SK-N-MC (cell line): ENCODE data around the gene CXorf58.
"Not testable (repeated sequence)": the region's sequence is repeated elsewhere in the genome, so short reads cannot be mapped to it uniquely, and the experiment has no call there.

Source experiments
- DNase-seq: peaks from one replicate; pipeline ENCODE4 v3.0.0-alpha.2; 2011; ENCODE audit warnings: low read depth, low spot score
- H3K27ac ChIP-seq: fragments of 200-600 bp; sonication (generic); 2 replicates; pipeline ENCODE4 v1.5.1; 2016; ENCODE audit warnings: mixed run types
- H3K36me3 ChIP-seq: fragments of 200-600 bp; sonication (generic); 2 replicates; pipeline ENCODE4 v1.6.1; 2017; ENCODE audit warnings: antibody characterized with exemption, low read length, mixed read lengths; ENCODE audit not compliant: insufficient read depth
- H3K4me3 ChIP-seq: fragments of 200-600 bp; sonication (generic); 2 replicates; pipeline ENCODE4 v1.5.1; 2016
- H3K9ac ChIP-seq: fragments of 200-600 bp; sonication (generic); 2 replicates; pipeline ENCODE4 v1.8.0; 2017; ENCODE audit warnings: mixed run types, mixed read lengths; ENCODE audit not compliant: insufficient read length
- H3K9me3 ChIP-seq: fragments of 200-600 bp; sonication (generic); 2 replicates; pipeline ENCODE4 v1.6.1; 2017; ENCODE audit warnings: low read depth, mild to moderate bottlenecking, antibody characterized with exemption, low read length, moderate library complexity, mixed read lengths
- EZH2 ChIP-seq: fragments of 200-600 bp; sonication (generic); IDR thresholded peaks from one replicate; pipeline ENCODE4 v1.6.1; 2017; ENCODE audit warnings: antibody characterized with exemption
- FOXP2 ChIP-seq: optimal IDR thresholded peaks from 2 replicates; pipeline ENCODE3; 2011; ENCODE audit warnings: mild to moderate bottlenecking, moderate library complexity; ENCODE audit not compliant: insufficient read depth; ENCODE audit errors: extremely low read length, control extremely low read depth
- POLR2AphosphoS5 ChIP-seq: IDR thresholded peaks from 2 replicates; pipeline ENCODE4 v1.6.1; 2012; ENCODE audit warnings: mild to moderate bottlenecking, low read depth, low read length, borderline replicate concordance

CXorf58 gene

GRCh38 chrX:23959781-23960180, 52.0 kb downstream of the CXorf58 start:
- TF ChIP-seq FOXP2 (no peak), EZH2 (no peak), POLR2AphosphoS5 (no peak)
- no peak for DNase-seq
- no peak overlapping the region for H3K27ac ChIP-seq
- no peak overlapping the region for H3K9ac ChIP-seq
- H3K9me3 ChIP-seq: no peaks in the 10 kb centered on the region
- H3K4me3 ChIP-seq: no peak overlapping the region
- no peaks in the 10 kb centered on the region for H3K36me3 ChIP-seq

GRCh38 chrX:23964191-23964590, 56.4 kb downstream of the CXorf58 start:
- Histone ChIP-seq H3K27ac (no peak overlapping the region), H3K9me3 (no peaks in the 10 kb centered on the region), H3K4me3 (no peak overlapping the region), H3K9ac (no peak overlapping the region), H3K36me3 (no peaks in the 10 kb centered on the region)
- TF ChIP-seq FOXP2: no peak
- no peak for TF ChIP-seq POLR2AphosphoS5
- no peak for TF ChIP-seq EZH2
- DNase-seq: no peak

- not testable (repeated sequence) for H3K9me3 ChIP-seq, H3K9ac ChIP-seq, H3K36me3 ChIP-seq, H3K27ac ChIP-seq, DNase-seq, H3K4me3 ChIP-seq
Observed at GRCh38 chrX:23965630-23966029, 57.8 kb downstream of the CXorf58 start.

- Histone ChIP-seq H3K9ac (no peak overlapping the region), H3K9me3 (no peaks in the 10 kb centered on the region), H3K4me3 (no peak overlapping the region), H3K27ac (no peak overlapping the region), H3K36me3 (no peaks in the 10 kb centered on the region)
- no peak for DNase-seq
- TF ChIP-seq FOXP2: no peak
- TF ChIP-seq EZH2: no peak
- TF ChIP-seq POLR2AphosphoS5: no peak
Observed at GRCh38 chrX:23978491-23978890, 70.7 kb downstream of the CXorf58 start.

- H3K27ac ChIP-seq: no peak overlapping the region
- DNase-seq: no peak
- no peaks in the 10 kb centered on the region for H3K9me3 ChIP-seq
- no peaks in the 10 kb centered on the region for H3K36me3 ChIP-seq
- TF ChIP-seq POLR2AphosphoS5 (no peak), FOXP2 (no peak), EZH2 (no peak)
- no peak overlapping the region for H3K9ac ChIP-seq
- H3K4me3 ChIP-seq: no peak overlapping the region
Observed at GRCh38 chrX:23980011-23980441, 72.2 kb downstream of the CXorf58 start.

- H3K9ac ChIP-seq: no peak overlapping the region
- no peak for DNase-seq
- no peak overlapping the region for H3K4me3 ChIP-seq
- H3K9me3 ChIP-seq: no peaks in the 10 kb centered on the region
- TF ChIP-seq POLR2AphosphoS5: no peak
- no peak for TF ChIP-seq FOXP2
- no peak for TF ChIP-seq EZH2
- H3K27ac ChIP-seq: no peak overlapping the region
- 0 out of 2 replicates have a peak, but pooled peaks cover 5% of the 10 kb centered on the region for H3K36me3 ChIP-seq
Observed at GRCh38 chrX:23981222-23981621, 73.4 kb downstream of the CXorf58 start.

- H3K27ac ChIP-seq: no peak overlapping the region
- no peak for DNase-seq
- H3K9me3 ChIP-seq: no peaks in the 10 kb centered on the region
- no peak overlapping the region for H3K4me3 ChIP-seq
- 0 out of 2 replicates have a peak, but pooled peaks cover 8% of the 10 kb centered on the region for H3K36me3 ChIP-seq
- H3K9ac ChIP-seq: no peak overlapping the region
- TF ChIP-seq FOXP2 (no peak), POLR2AphosphoS5 (no peak), EZH2 (no peak)
Observed at GRCh38 chrX:23981711-23982110, 73.9 kb downstream of the CXorf58 start.

DNA sequence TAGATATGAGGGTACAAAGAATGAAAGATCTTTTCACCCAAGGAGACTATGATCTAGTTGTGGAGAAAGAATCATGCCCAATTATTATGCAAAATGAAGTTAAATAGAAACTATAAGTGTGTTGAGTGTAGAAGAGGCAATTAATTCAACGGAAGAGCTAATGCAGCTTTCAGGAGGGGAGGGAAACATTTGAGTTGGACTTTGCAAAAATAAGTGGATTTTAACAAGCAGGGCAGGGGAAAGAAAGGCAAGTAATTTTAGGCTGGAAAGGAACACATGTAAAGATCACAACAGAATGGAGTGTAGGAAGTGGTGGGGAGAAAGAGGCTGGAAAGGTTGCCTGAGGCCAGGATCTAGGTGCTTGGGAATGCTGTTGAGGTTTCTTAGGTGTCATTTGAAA, 75.1 kb downstream of the CXorf58 start:
- TF ChIP-seq EZH2 (no peak), POLR2AphosphoS5 (no peak), FOXP2 (no peak)
- peaks cover 14% of the 10 kb centered on the region; the same call in 1 of the 2 replicates for H3K36me3 ChIP-seq
- no peaks in the 10 kb centered on the region for H3K9me3 ChIP-seq
- no peak for DNase-seq
- H3K27ac ChIP-seq: no peak overlapping the region
- H3K4me3 ChIP-seq: no peak overlapping the region
- H3K9ac ChIP-seq: no peak overlapping the region
